HCT116 (cell line): ENCODE measurements around the gene USP24.

ENCODE experiments used
- CEBPB ChIP-seq: IDR thresholded peaks from 2 replicates; pipeline ENCODE4 v1.6.1; 2012; ENCODE audit warnings: low read depth
- CTCF ChIP-seq, 3 experiments: fragments of 200-600 bp in 1 of 3; sonication (generic) in 1 of 3; IDR thresholded peaks in 2 of 3; conservative IDR thresholded peaks in 1 of 3; 2 replicates each; pipeline ENCODE4 v1.5.1; 2012 to 2017; ENCODE audit warnings: low read depth in 2 of 3, low read length in 2 of 3, antibody characterized with exemption in 1 of 3, borderline replicate concordance in 1 of 3, control low read depth in 1 of 3, mild to moderate bottlenecking in 1 of 3, mixed read lengths in 1 of 3, mixed run types in 1 of 3, moderate library complexity in 1 of 3; ENCODE audit not compliant: insufficient read depth in 1 of 3
- EGR1 ChIP-seq: IDR thresholded peaks from 2 replicates; pipeline ENCODE4 v1.6.1; 2012; ENCODE audit warnings: low read depth
- EZH2phosphoT487 ChIP-seq: fragments of 200-600 bp; IDR thresholded peaks from 2 replicates; pipeline ENCODE4 v1.6.1; 2018; ENCODE audit warnings: antibody characterized with exemption, borderline replicate concordance
- JUND ChIP-seq: IDR thresholded peaks from 2 replicates; pipeline ENCODE4 v1.6.1; 2012
- POLR2A ChIP-seq: IDR thresholded peaks from 2 replicates; pipeline ENCODE4 v1.7.0; 2011; ENCODE audit warnings: borderline replicate concordance; ENCODE audit not compliant: insufficient read depth, insufficient read length; ENCODE audit errors: extremely low read depth
- POLR2AphosphoS5 ChIP-seq: IDR thresholded peaks from 2 replicates; pipeline ENCODE4 v1.6.1; 2011; ENCODE audit warnings: mild to moderate bottlenecking, low read depth, low read length, moderate library complexity
- YY1 ChIP-seq: IDR thresholded peaks from 2 replicates; pipeline ENCODE4 v1.6.1; 2011; ENCODE audit warnings: low read length, low read depth, moderate library complexity, mild to moderate bottlenecking; ENCODE audit not compliant: insufficient replicate concordance; ENCODE audit errors: extremely low read depth
- ZBTB33 ChIP-seq: IDR thresholded peaks from 2 replicates; pipeline ENCODE4 v1.6.1; 2011; ENCODE audit warnings: mild to moderate bottlenecking, low read length, moderate library complexity; ENCODE audit not compliant: insufficient replicate concordance; ENCODE audit errors: extremely low read depth
- TF ChIP-seq, protein P1 (sequence below): IDR thresholded peaks from 2 replicates; pipeline ENCODE4 v1.6.1; 2012; ENCODE audit warnings: low read depth
- TF ChIP-seq, protein P2 (sequence below): IDR thresholded peaks from 2 replicates; pipeline ENCODE4 v1.6.1; 2012

- no peak for TF ChIP-seq CTCF (IDR thresholded peaks at IDR 0.05 in 2 of 3, conservative IDR thresholded peaks at IDR 0.05 in 1 of 3; ENCODE audit: borderline replicate concordance in 1 of 3, insufficient read depth in 1 of 3, low read depth in 2 of 3, low read length in 2 of 3)
- TF ChIP-seq POLR2A, result no peak
- TF ChIP-seq EZH2phosphoT487, result no peak
- no peak for TF ChIP-seq JUND
- TF ChIP-seq EGR1, result no peak
- TF ChIP-seq, protein P1, sequence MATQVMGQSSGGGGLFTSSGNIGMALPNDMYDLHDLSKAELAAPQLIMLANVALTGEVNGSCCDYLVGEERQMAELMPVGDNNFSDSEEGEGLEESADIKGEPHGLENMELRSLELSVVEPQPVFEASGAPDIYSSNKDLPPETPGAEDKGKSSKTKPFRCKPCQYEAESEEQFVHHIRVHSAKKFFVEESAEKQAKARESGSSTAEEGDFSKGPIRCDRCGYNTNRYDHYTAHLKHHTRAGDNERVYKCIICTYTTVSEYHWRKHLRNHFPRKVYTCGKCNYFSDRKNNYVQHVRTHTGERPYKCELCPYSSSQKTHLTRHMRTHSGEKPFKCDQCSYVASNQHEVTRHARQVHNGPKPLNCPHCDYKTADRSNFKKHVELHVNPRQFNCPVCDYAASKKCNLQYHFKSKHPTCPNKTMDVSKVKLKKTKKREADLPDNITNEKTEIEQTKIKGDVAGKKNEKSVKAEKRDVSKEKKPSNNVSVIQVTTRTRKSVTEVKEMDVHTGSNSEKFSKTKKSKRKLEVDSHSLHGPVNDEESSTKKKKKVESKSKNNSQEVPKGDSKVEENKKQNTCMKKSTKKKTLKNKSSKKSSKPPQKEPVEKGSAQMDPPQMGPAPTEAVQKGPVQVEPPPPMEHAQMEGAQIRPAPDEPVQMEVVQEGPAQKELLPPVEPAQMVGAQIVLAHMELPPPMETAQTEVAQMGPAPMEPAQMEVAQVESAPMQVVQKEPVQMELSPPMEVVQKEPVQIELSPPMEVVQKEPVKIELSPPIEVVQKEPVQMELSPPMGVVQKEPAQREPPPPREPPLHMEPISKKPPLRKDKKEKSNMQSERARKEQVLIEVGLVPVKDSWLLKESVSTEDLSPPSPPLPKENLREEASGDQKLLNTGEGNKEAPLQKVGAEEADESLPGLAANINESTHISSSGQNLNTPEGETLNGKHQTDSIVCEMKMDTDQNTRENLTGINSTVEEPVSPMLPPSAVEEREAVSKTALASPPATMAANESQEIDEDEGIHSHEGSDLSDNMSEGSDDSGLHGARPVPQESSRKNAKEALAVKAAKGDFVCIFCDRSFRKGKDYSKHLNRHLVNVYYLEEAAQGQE, result no peak
- TF ChIP-seq POLR2AphosphoS5, result no peak
- TF ChIP-seq CEBPB, result no peak
- TF ChIP-seq, protein P2, sequence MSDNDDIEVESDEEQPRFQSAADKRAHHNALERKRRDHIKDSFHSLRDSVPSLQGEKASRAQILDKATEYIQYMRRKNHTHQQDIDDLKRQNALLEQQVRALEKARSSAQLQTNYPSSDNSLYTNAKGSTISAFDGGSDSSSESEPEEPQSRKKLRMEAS, result no peak
- TF ChIP-seq ZBTB33, result no peak
- TF ChIP-seq YY1, result no peak
Measured at GRCh38 chr1:55124470-55124869, 90.7 kb downstream of the USP24 start.
